ENCODE data around the gene HIVEP3. TPM values are rescaled to one million over a fixed set of nuclear protein-coding genes. Genes with fewer than 3 reads are reported as not detected.

Gene HIVEP3
- polyA plus RNA-seq, 1 donor (not counting 4 experiments of a cell fraction or from before 2014, with no cell fraction given): 1.1 TPM

- no peaks in the 10 kb centered on the region for H4K20me1 ChIP-seq (ENCODE audit: control insufficient read depth, extremely low read depth, insufficient read depth, low read length)
- H3K27me3 ChIP-seq (ENCODE audit: control insufficient read depth, extremely low read depth, insufficient read depth, low read length): no peaks in the 10 kb centered on the region
- H3K27ac ChIP-seq (ENCODE audit: control insufficient read depth, insufficient read depth, low read length): no peak overlapping the region
- DNase-seq (ENCODE audit: low read depth, low spot score) (no peak), FAIRE-seq (no peak)
- no peak overlapping the region for H3K4me3 ChIP-seq (ENCODE audit: control insufficient read depth in 2 of 3, extremely low read depth in 1 of 3, insufficient read depth in 2 of 3, low read depth in 1 of 3, low read length in 3 of 3)
- dilution Hi-C loops (cut with MboI; ENCODE audit: extremely low pct_ligation_motif_present, low sequenced_read_pairs): no loop called here
- no peaks in the 10 kb centered on the region for H3K9me1 ChIP-seq (ENCODE audit: control insufficient read depth, extremely low read depth, insufficient read depth, low read length)
- no peak overlapping the region for H2AFZ ChIP-seq (ENCODE audit: control insufficient read depth, low read length)
- no peak overlapping the region for H3K4me2 ChIP-seq (ENCODE audit: control insufficient read depth, extremely low read depth, insufficient read depth, low read depth, low read length)
- no peak overlapping the region for H3K9ac ChIP-seq (ENCODE audit: control insufficient read depth, extremely low read depth, insufficient read depth, low read length)
- H3K9me3 ChIP-seq (ENCODE audit: control insufficient read depth, low read depth, low read length): no peaks in the 10 kb centered on the region
- peaks cover 14% of the 10 kb centered on the region for H3K4me1 ChIP-seq (ENCODE audit: control insufficient read depth, extremely low read depth, insufficient read depth, low read length)
- no peaks in the 10 kb centered on the region for H3K79me2 ChIP-seq (ENCODE audit: control insufficient read depth, insufficient read depth, low read length)
- TF ChIP-seq CTCF (optimal IDR thresholded peaks at IDR 0.05 in 1 of 3, IDR thresholded peaks at IDR 0.05 in 1 of 3, conservative IDR thresholded peaks at IDR 0.05 in 1 of 3; ENCODE audit: extremely low read depth in 1 of 3, insufficient read depth in 2 of 3, low read length in 3 of 3) (no peak), EZH2 (IDR thresholded peaks at IDR 0.05; ENCODE audit: low read length) (no peak)
- no peaks in the 10 kb centered on the region for H3K36me3 ChIP-seq (ENCODE audit: control insufficient read depth in 2 of 2, extremely low read depth in 1 of 2, insufficient read depth in 2 of 2, low read length in 2 of 2)
Measured at GRCh38 chr1:41614818-41615217, 303.9 kb downstream of the HIVEP3 start.

- H3K9me3 ChIP-seq (ENCODE audit: control insufficient read depth, low read depth, low read length): no peaks in the 10 kb centered on the region
- FAIRE-seq (no peak), DNase-seq (ENCODE audit: low read depth, low spot score) (no peak)
- TF ChIP-seq CTCF (optimal IDR thresholded peaks at IDR 0.05 in 1 of 3, IDR thresholded peaks at IDR 0.05 in 1 of 3, conservative IDR thresholded peaks at IDR 0.05 in 1 of 3; ENCODE audit: extremely low read depth in 1 of 3, insufficient read depth in 2 of 3, low read length in 3 of 3) (no peak), EZH2 (IDR thresholded peaks at IDR 0.05; ENCODE audit: low read length) (no peak)
- H3K27ac ChIP-seq (ENCODE audit: control insufficient read depth, insufficient read depth, low read length): no peak overlapping the region
- no peaks in the 10 kb centered on the region for H3K27me3 ChIP-seq (ENCODE audit: control insufficient read depth, extremely low read depth, insufficient read depth, low read length)
- H3K9ac ChIP-seq (ENCODE audit: control insufficient read depth, extremely low read depth, insufficient read depth, low read length): no peak overlapping the region
- no peak overlapping the region for H3K4me2 ChIP-seq (ENCODE audit: control insufficient read depth, extremely low read depth, insufficient read depth, low read depth, low read length)
- H2AFZ ChIP-seq (ENCODE audit: control insufficient read depth, low read length): no peak overlapping the region
- H3K79me2 ChIP-seq (ENCODE audit: control insufficient read depth, insufficient read depth, low read length): no peaks in the 10 kb centered on the region
- no peaks in the 10 kb centered on the region for H4K20me1 ChIP-seq (ENCODE audit: control insufficient read depth, extremely low read depth, insufficient read depth, low read length)
- H3K36me3 ChIP-seq (ENCODE audit: control insufficient read depth in 2 of 2, extremely low read depth in 1 of 2, insufficient read depth in 2 of 2, low read length in 2 of 2): no peaks in the 10 kb centered on the region
- peaks cover 9% of the 10 kb centered on the region for H3K4me1 ChIP-seq (ENCODE audit: control insufficient read depth, extremely low read depth, insufficient read depth, low read length)
- no peaks in the 10 kb centered on the region for H3K9me1 ChIP-seq (ENCODE audit: control insufficient read depth, extremely low read depth, insufficient read depth, low read length)
- no peak overlapping the region for H3K4me3 ChIP-seq (ENCODE audit: control insufficient read depth in 2 of 3, extremely low read depth in 1 of 3, insufficient read depth in 2 of 3, low read depth in 1 of 3, low read length in 3 of 3)
- dilution Hi-C loops (cut with MboI; ENCODE audit: extremely low pct_ligation_motif_present, low sequenced_read_pairs): no loop called here
Measured at GRCh38 chr1:41613689-41614574, 304.8 kb downstream of the HIVEP3 start.

Measured in keratinocyte (primary cell).